GM12891 (cell line): ENCODE results near the gene GSAP.
A peak's percentile ranks its signal among the peaks of the same experiment; 100 is the strongest.

ENCODE experiments used
- DNase-seq: peaks from one replicate; pipeline ENCODE4 v3.0.0; 2011; ENCODE audit warnings: low spot score; ENCODE audit not compliant: insufficient read length
- FAIRE-seq: peaks from 2 replicates; lab custom pipeline; 2011; peaks lifted over from hg19 to GRCh38; lab: Jason Lieb, UNC
- PAX5 ChIP-seq: IDR thresholded peaks from 2 replicates; pipeline ENCODE4 v1.6.1; 2011; ENCODE audit warnings: low read length, moderate library complexity, mild to moderate bottlenecking; ENCODE audit not compliant: insufficient read depth, severe bottlenecking
- POLR2A ChIP-seq: IDR thresholded peaks from 2 replicates; pipeline ENCODE4 v1.6.1; 2011; ENCODE audit warnings: low read depth, low read length, control low read depth
- POLR2AphosphoS5 ChIP-seq: IDR thresholded peaks from 2 replicates; pipeline ENCODE4 v1.6.1; 2011; ENCODE audit warnings: low read depth, low read length, control low read depth
- POU2F2 ChIP-seq: IDR thresholded peaks from 2 replicates; pipeline ENCODE4 v1.6.1; 2011; ENCODE audit warnings: low read depth, mild to moderate bottlenecking, control low read depth, low read length, moderate library complexity
- SPI1 ChIP-seq: IDR thresholded peaks from 2 replicates; pipeline ENCODE4 v1.6.1; 2011; ENCODE audit warnings: low read depth, low read length, control low read depth
- TAF1 ChIP-seq: IDR thresholded peaks from 2 replicates; pipeline ENCODE4 v1.6.1; 2011; ENCODE audit warnings: low read depth, low read length, control low read depth

Gene GSAP

GRCh38 chr7:77306231-77307067 is 109.7 kb downstream of the GSAP start:
- DNase-seq = no peak
- TF ChIP-seq POU2F2 (no peak), PAX5 (no peak), TAF1 (no peak), POLR2AphosphoS5 (no peak), SPI1 (no peak), POLR2A (no peak)
- FAIRE-seq = no peak

GRCh38 chr7:77295549-77295948 is 120.6 kb downstream of the GSAP start:
- DNase-seq = no peak
- TF ChIP-seq POLR2A (no peak), POU2F2 (no peak), TAF1 (no peak), PAX5 (no peak), POLR2AphosphoS5 (no peak), SPI1 (no peak)
- peak; percentile 9 for FAIRE-seq

GRCh38 chr7:77293046-77293445 is 123.1 kb downstream of the GSAP start:
- DNase-seq = no peak
- TF ChIP-seq POLR2AphosphoS5 = no peak
- no peak for TF ChIP-seq POLR2A
- no peak for TF ChIP-seq TAF1
- TF ChIP-seq SPI1 = no peak
- TF ChIP-seq POU2F2 = no peak
- TF ChIP-seq PAX5 = no peak
- no peak for FAIRE-seq

GRCh38 chr7:77290425-77290824 is 125.7 kb downstream of the GSAP start:
- DNase-seq = no peak
- no peak for TF ChIP-seq TAF1
- TF ChIP-seq POLR2AphosphoS5 = no peak
- no peak for TF ChIP-seq SPI1
- no peak for TF ChIP-seq POLR2A
- TF ChIP-seq PAX5 = no peak
- no peak for TF ChIP-seq POU2F2
- no peak for FAIRE-seq

GRCh38 chr7:77289387-77289786 is 126.8 kb downstream of the GSAP start:
- peak; percentile 9 for FAIRE-seq
- no peak for DNase-seq
- no peak for TF ChIP-seq POLR2AphosphoS5
- TF ChIP-seq TAF1 = no peak
- TF ChIP-seq SPI1 = no peak
- TF ChIP-seq POLR2A = no peak
- no peak for TF ChIP-seq PAX5
- no peak for TF ChIP-seq POU2F2

GRCh38 chr7:77288676-77289320 is 127.4 kb downstream of the GSAP start:
- no peak for FAIRE-seq
- TF ChIP-seq TAF1 (no peak), SPI1 (no peak), POLR2AphosphoS5 (no peak), POLR2A (no peak), POU2F2 (no peak), PAX5 (no peak)
- no peak for DNase-seq

GRCh38 chr7:77284616-77285015 is 131.5 kb downstream of the GSAP start:
- DNase-seq (no peak), FAIRE-seq (no peak)
- no peak for TF ChIP-seq SPI1
- TF ChIP-seq POLR2A = no peak
- TF ChIP-seq PAX5 = no peak
- TF ChIP-seq TAF1 = no peak
- TF ChIP-seq POLR2AphosphoS5 = no peak
- TF ChIP-seq POU2F2 = no peak

- no peak for TF ChIP-seq POLR2AphosphoS5
- no peak for TF ChIP-seq POU2F2
- no peak for TF ChIP-seq POLR2A
- no peak for TF ChIP-seq SPI1
- no peak for TF ChIP-seq TAF1
- no peak for TF ChIP-seq PAX5
- DNase-seq (no peak), FAIRE-seq (no peak)
These were observed 132.1 kb downstream of the GSAP start for GRCh38 chr7:77284005-77284404.

- TF ChIP-seq POLR2AphosphoS5 (no peak), TAF1 (no peak), POU2F2 (no peak), PAX5 (no peak), SPI1 (no peak), POLR2A (no peak)
- FAIRE-seq (no peak), DNase-seq (no peak)
These were observed 133.3 kb downstream of the GSAP start for GRCh38 chr7:77282897-77283296.
